NCI-H345 (cell line): ENCODE data around the gene EFTUD2.

ENCODE experiments used
- DNase-seq: peaks from one replicate; lab custom pipeline; 2025; lab: John Stamatoyannopoulos, UW

The EFTUD2 gene

GRCh38 chr17:44910231-44911106, 11.2 kb upstream of the EFTUD2 start:
- no peak for DNase-seq

DNA sequence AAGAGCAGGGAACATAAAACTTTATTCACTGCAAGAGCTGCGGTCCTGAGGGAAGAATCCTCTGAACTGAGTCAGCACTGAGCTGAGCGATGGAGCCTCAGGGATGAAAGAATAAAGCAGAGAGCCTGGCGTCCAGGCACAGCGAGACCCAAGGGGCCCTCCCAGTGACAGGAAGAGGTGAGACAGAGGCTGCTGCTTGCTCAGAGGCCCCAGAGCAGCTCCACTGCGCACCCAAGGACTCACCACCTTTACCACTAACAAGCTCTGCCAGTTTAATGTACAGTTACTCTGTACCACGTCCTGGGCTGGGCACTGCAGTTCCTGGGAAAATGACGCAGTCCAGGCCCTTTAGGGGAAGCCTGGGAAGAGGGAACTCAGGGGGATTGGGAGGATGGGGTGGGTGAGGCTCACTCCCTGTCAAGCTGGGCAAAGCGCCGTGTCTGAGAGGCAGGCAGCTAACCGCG, 10.5 kb upstream of the EFTUD2 start:
- no peak for DNase-seq

DNA sequence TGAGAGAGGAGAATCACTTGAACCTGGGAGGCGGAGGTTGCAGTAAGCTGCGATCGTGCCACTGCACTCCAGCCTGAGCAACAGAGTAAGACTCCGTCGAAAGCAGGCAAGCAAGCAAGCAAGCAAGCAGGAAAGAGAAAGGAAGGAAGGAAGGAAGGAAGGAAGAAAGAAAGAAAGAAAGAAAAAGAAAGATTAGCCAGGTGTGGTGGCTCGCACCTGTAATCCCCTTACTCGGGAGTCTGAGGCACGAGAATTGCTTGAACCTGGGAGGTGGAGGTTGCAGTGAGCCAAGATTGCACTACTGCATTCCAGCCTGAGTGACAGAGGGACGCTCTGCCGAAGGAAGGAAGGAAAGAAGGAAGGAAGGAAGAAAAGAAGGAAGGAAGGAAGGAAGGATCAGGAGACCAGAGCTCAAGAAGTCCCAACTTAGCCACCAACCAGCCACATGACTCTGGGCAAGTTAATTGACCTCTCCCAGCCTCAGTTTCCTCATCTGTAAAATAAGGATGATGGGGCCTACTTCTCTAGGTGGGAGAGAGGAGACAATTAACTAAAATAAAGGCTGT, 9.6 kb upstream of the EFTUD2 start:
- DNase-seq = no peak

GRCh38 chr17:44907729-44908470, 8.7 kb upstream of the EFTUD2 start:
- no peak for DNase-seq

- DNase-seq = no peak
These were observed 7.8 kb upstream of the EFTUD2 start for GRCh38 chr17:44906763-44907728.

DNA sequence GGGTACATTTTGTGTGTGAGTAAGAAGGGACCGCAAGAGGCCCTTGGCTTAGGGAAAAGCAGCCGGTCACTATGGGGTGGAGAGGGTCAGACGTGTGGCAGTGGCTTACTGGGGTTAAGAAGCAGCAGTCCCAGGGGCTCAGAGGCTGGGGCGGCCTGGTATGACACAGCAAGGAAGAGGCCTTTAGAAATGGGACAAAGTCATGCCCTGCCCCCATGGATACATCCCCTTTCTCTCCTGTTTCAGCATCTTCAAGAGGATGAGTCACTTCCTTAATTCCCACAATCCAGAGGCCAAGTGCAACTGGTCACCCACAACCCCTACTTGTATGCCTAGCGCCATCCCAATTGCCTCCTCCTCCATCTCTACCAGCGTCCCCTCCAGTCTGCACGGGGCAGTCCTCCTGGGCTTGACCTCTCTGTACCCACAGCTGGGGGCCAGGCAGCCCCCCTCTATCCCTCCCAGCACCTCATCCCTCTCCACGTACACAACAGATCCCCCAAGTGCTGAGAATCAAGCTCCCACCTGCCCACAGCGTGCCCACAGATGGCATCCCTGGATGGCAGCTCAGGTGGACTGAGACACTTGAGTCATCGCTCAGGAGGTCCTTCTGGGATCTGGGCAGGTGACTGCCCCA, 6.9 kb upstream of the EFTUD2 start:
- DNase-seq = no peak

GRCh38 chr17:44905006-44906000, 6.1 kb upstream of the EFTUD2 start:
- DNase-seq = no peak

GRCh38 chr17:44904001-44904984, 5.0 kb upstream of the EFTUD2 start:
- no peak for DNase-seq

GRCh38 chr17:44903012-44903685, 3.9 kb upstream of the EFTUD2 start:
- no peak for DNase-seq

DNA sequence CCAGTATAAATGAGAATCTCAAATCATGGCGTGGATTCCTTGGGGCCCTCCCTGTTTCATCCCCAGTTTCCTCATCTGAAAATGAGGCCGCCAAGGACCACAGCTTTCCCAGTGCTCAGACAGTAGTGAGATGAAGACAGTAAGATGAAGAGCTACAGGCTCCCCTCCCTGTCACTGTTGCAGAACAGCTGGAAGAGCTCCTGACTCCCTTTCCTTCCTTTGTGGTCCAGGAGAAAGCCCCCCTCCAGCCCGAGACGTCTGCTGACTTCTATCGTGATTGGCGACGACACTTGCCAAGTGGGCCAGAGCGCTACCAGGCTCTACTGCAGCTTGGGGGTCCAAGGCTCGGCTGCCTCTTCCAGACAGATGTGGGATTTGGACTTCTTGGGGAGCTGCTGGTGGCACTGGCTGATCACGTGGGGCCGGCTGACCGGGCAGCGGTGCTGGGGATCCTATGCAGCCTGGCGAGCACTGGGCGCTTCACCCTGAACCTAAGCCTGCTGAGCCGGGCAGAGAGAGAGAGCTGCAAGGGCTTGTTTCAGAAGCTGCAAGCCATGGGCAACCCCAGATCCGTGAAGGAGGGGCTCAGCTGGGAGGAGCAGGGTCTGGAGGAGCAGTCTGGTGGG, 3.0 kb upstream of the EFTUD2 start:
- no peak for DNase-seq

DNA sequence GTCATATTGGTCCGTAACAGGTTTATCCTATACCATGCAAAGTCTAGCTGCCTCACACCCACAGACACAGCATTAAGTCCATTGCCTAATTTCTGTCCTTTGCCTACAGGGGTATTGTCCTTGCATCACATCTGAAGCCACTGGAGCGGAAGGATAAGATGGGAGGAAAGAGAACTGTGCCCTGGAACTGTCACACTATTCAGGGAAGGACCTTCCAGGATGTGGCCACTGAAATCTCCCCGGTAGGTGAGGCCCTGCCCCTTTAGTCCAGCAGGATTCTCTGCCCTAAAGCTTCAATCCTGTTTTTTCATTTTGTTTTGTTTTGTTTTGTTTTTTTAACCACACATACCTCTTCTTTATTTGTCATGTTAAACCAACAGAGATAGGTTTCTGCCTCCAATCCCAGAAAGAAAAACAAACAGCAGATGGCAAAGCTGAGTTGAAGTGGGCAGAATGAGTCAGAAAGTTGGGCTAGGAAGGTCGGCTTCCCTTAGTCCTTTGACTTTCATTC, 2.2 kb upstream of the EFTUD2 start:
- no peak for DNase-seq

DNA sequence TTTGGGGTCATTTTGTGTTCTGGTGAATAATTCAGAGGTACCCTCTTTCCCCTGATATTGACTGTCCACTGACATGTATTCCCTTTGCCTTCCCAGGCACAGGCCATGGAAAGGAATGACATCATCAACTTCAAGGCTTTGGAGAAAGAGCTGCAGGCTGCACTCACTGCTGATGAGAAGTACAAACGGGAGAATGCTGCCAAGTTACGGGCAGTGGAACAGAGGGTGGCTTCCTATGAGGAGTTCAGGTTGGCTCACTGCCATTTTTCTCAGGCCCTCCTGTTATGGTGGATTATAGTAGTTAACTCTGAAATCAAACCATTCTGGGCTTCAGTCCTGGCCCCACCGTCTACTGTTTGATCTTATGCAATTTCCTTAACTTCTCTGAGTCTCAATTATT, 1.6 kb upstream of the EFTUD2 start:
- no peak for DNase-seq

- DNase-seq = no peak
These were observed 524 bp downstream of the EFTUD2 start for GRCh38 chr17:44898768-44899073.

DNA sequence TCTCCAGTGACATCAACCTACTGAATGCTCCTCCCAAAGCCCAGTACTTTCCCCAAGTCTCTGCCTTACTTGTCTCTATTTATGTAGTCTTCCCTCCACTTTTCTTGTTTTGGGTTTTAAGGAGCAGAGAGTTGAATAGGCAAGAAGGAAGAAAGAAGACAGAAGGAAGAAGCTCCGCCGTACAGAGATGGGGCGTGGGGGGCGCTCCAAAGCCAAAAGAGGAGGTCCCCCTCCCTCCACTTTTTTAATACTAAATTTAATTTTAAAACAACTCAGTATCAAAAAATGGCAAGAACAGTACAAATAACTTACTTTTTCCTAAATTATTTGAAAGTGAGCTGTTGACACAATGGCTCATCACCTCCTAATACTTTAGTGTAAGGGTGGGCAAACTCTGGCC, 4.6 kb downstream of the EFTUD2 start:
- DNase-seq = no peak

GRCh38 chr17:44892250-44892649, 7.0 kb downstream of the EFTUD2 start:
- no peak for DNase-seq

GRCh38 chr17:44889003-44889402, 10.2 kb downstream of the EFTUD2 start:
- no peak for DNase-seq
